ENCODE measurements around the gene TMEM204.

DNA sequence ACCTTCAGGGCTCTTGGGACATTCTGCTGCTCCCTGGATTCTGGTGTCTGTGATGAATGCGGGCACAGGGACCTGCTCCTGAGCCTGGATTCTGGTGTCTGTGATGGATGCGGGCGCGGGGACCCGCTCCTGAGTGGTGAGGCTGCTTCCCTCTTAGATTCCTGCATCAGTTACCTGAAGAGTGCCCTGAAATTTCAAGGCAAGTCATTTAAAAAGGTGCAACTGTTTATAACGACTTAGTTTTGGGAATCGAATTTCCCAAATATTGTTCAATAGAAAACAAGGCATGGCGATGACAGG is 7.0 kb downstream of the TMEM204 start:
- TF ChIP-seq, protein P1, sequence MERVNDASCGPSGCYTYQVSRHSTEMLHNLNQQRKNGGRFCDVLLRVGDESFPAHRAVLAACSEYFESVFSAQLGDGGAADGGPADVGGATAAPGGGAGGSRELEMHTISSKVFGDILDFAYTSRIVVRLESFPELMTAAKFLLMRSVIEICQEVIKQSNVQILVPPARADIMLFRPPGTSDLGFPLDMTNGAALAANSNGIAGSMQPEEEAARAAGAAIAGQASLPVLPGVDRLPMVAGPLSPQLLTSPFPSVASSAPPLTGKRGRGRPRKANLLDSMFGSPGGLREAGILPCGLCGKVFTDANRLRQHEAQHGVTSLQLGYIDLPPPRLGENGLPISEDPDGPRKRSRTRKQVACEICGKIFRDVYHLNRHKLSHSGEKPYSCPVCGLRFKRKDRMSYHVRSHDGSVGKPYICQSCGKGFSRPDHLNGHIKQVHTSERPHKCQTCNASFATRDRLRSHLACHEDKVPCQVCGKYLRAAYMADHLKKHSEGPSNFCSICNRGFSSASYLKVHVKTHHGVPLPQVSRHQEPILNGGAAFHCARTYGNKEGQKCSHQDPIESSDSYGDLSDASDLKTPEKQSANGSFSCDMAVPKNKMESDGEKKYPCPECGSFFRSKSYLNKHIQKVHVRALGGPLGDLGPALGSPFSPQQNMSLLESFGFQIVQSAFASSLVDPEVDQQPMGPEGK (CRISPR knock-in tag; IDR thresholded peaks at IDR 0.05; ENCODE audit: borderline replicate concordance): no peak
- no peak for TF ChIP-seq ZC3H10 (CRISPR knock-in tag; IDR thresholded peaks at IDR 0.05)
- no peak for TF ChIP-seq CSDC2 (CRISPR knock-in tag; IDR thresholded peaks at IDR 0.05)
- no peak for TF ChIP-seq ZNF8 (CRISPR knock-in tag; IDR thresholded peaks at IDR 0.05)
- TF ChIP-seq TOX (CRISPR knock-in tag; IDR thresholded peaks at IDR 0.05; ENCODE audit: borderline replicate concordance): no peak
- TF ChIP-seq ZFP3 (CRISPR knock-in tag; IDR thresholded peaks at IDR 0.05): no peak
